B cell (primary cell): ENCODE measurements around the gene ACP3.
"Not testable (repeated sequence)": the region's sequence is repeated elsewhere in the genome, so short reads cannot be mapped to it uniquely, and the experiment has no call there.

Source experiments
- CTCF ChIP-seq: fragments of 200-600 bp; IDR thresholded peaks from one replicate; pipeline ENCODE4 v1.8.0; 2022; ENCODE audit warnings: antibody characterized with exemption, mild to moderate bottlenecking
- EZH2 ChIP-seq: IDR thresholded peaks from 2 replicates; pipeline ENCODE4 v1.6.1; 2012; ENCODE audit warnings: borderline replicate concordance, low read depth, mild to moderate bottlenecking, moderate library complexity, low read length; ENCODE audit not compliant: insufficient read depth, poor library complexity, severe bottlenecking

DNA sequence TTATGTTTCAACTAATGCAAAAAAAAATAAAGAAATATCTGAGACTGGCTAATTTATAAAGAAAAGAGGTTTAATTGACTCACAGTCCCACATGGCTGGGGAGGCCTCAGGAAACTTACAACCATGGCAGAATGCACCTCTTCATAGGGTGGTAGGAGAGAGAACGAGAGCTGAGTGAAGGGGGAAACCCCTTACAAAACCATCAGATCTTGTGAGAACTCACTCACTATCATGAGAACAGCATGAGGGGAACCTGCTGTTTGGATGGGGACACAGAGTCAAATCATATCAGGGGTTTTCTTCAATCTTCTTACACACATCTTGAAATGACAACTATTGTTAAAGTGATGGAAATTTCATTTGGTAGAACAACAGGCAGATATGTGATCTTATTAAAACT, 75.5 kb downstream of the ACP3 start:
- not testable (repeated sequence) for TF ChIP-seq CTCF, EZH2
